OCI-LY7 (cell line): Measurements from ENCODE around the gene LYZL2. TPM values are rescaled to one million over a fixed set of nuclear protein-coding genes. Genes with fewer than 3 reads are reported as not detected.

Experiments used
- BruUV-seq: library from RNA; stranded (reverse); fragments of 400-500 nt; replicated peaks from 2 replicates; lab custom pipeline; 2021; lab: Mats Ljungman, UMichigan
- CTCF ChIA-PET: fragments of 300-600 bp; sonication (Branson Sonifier 250); formaldehyde crosslinking; loops from one replicate; lab custom pipeline; 2022; ENCODE audit warnings: antibody characterized with exemption; ENCODE audit not compliant: unreplicated experiment; lab: Charles Lee
- POLR2A ChIA-PET: fragments of 300-600 bp; sonication (Branson Sonifier 250); formaldehyde crosslinking; loops from one replicate; lab custom pipeline; 2022; ENCODE audit warnings: antibody characterized with exemption; lab: Charles Lee
- DNase-seq: peaks from one replicate; pipeline ENCODE4 v3.0.0-alpha.2; 2015; ENCODE audit warnings: low spot score
- H2AFZ ChIP-seq: fragments of 200-600 bp; sonication (generic), shearing (Covaris generic); 2 replicates; pipeline ENCODE4 v1.6.1; 2014; ENCODE audit warnings: mild to moderate bottlenecking, antibody characterized with exemption, low read length, moderate library complexity
- H3K27ac ChIP-seq: fragments of 200-600 bp; sonication (generic); 2 replicates; pipeline ENCODE4 v1.5.1; 2014; ENCODE audit warnings: mixed run types, low read depth, mild to moderate bottlenecking, moderate library complexity, low read length, inconsistent platforms; ENCODE audit not compliant: poor library complexity, severe bottlenecking
- H3K36me3 ChIP-seq: fragments of 200-600 bp; sonication (generic); 2 replicates; pipeline ENCODE4 v1.6.1; 2014; ENCODE audit warnings: mild to moderate bottlenecking, antibody characterized with exemption, low read length, moderate library complexity, mixed read lengths; ENCODE audit not compliant: insufficient read depth
- H3K4me1 ChIP-seq: fragments of 200-600 bp; sonication (generic); 2 replicates; pipeline ENCODE4 v1.5.1; 2014; ENCODE audit warnings: mild to moderate bottlenecking, low read length; ENCODE audit not compliant: insufficient read depth, poor library complexity, severe bottlenecking
- H3K4me2 ChIP-seq: fragments of 200-600 bp; sonication (generic); 2 replicates; pipeline ENCODE4 v1.6.1; 2014; ENCODE audit warnings: mild to moderate bottlenecking, low read length
- H3K4me3 ChIP-seq: fragments of 200-600 bp; sonication (generic); 2 replicates; pipeline ENCODE4 v1.5.1; 2014; ENCODE audit warnings: mild to moderate bottlenecking, low read depth, low read length; ENCODE audit not compliant: poor library complexity, severe bottlenecking
- H3K79me2 ChIP-seq: fragments of 200-600 bp; sonication (generic); 2 replicates; pipeline ENCODE4 v1.6.1; 2016; ENCODE audit warnings: low read depth, mild to moderate bottlenecking, low read length, moderate library complexity, mixed read lengths; ENCODE audit not compliant: insufficient read depth
- H3K9me2 ChIP-seq: fragments of 200-600 bp; sonication (generic); 2 replicates; pipeline ENCODE4 v1.6.1; 2016; ENCODE audit warnings: mild to moderate bottlenecking, low read length, mixed read lengths; ENCODE audit not compliant: insufficient read depth
- H3K9me3 ChIP-seq: fragments of 200-600 bp; sonication (generic); 2 replicates; pipeline ENCODE4 v1.6.1; 2014; ENCODE audit warnings: mild to moderate bottlenecking, mixed run types, low read length, mixed read lengths
- H4K20me1 ChIP-seq: fragments of 200-600 bp; sonication (generic); 2 replicates; pipeline ENCODE4 v1.6.1; 2014; ENCODE audit warnings: mild to moderate bottlenecking, antibody characterized with exemption, low read length, moderate library complexity, mixed read lengths; ENCODE audit not compliant: insufficient read depth
- CTCF ChIP-seq: fragments of 200-600 bp; sonication (generic); conservative IDR thresholded peaks from 2 replicates; pipeline ENCODE4 v1.5.1; 2014; ENCODE audit warnings: mild to moderate bottlenecking, antibody characterized with exemption, low read length, moderate library complexity, mixed read lengths
- EZH2phosphoT487 ChIP-seq: fragments of 200-600 bp; sonication (generic); IDR thresholded peaks from 2 replicates; pipeline ENCODE4 v1.6.1; 2018; ENCODE audit warnings: low read depth, borderline replicate concordance, mild to moderate bottlenecking, mixed run types, antibody characterized with exemption, low read length, moderate library complexity, mixed read lengths
- intact Hi-C: fragments of 100-400 bp; cut with micrococcal nuclease; formaldehyde crosslinking; loops from one replicate; pipeline ENCODE4 v1.10.0; 2022; ENCODE audit not compliant: unreplicated experiment
- total RNA-seq, 2 experiments: library from RNA; depleted of rRNA in 1 of 2; stranded (reverse); fragments of >200 nt in 1 of 2; shearing (Covaris generic) in 1 of 2; gene quantifications; 2 replicates each; pipeline ENCODE4 v1.2.3, GENCODE V29; 2014 to 2022

The LYZL2 gene
- total RNA-seq, 2 experiments from 2014 or later = not detected

- DNase-seq = no peak
- Histone ChIP-seq H3K79me2 (no peaks in the 10 kb centered on the region), H3K4me3 (no peak overlapping the region), H2AFZ (no peak overlapping the region), H3K27ac (no peak overlapping the region), H3K9me2 (no peaks in the 10 kb centered on the region), H3K4me1 (peaks cover 6% of the 10 kb centered on the region), H3K36me3 (no peaks in the 10 kb centered on the region), H4K20me1 (no peaks in the 10 kb centered on the region), H3K4me2 (no peak overlapping the region), H3K9me3 (no peaks in the 10 kb centered on the region)
- ChIA-PET CTCF (no interaction called here), POLR2A (interaction anchor here (1.0 kb wide), 1 partner anchor 34 kb away, joined by 3 read pairs; no protein-coding TSS in a partner anchor)
- BruUV-seq = no TSS peak
- TF ChIP-seq EZH2phosphoT487 (no peak), CTCF (no peak)
- intact Hi-C loops = no loop called here
These were observed 55.1 kb downstream of the LYZL2 start for GRCh38 chr10:30574432-30574796.

DNA sequence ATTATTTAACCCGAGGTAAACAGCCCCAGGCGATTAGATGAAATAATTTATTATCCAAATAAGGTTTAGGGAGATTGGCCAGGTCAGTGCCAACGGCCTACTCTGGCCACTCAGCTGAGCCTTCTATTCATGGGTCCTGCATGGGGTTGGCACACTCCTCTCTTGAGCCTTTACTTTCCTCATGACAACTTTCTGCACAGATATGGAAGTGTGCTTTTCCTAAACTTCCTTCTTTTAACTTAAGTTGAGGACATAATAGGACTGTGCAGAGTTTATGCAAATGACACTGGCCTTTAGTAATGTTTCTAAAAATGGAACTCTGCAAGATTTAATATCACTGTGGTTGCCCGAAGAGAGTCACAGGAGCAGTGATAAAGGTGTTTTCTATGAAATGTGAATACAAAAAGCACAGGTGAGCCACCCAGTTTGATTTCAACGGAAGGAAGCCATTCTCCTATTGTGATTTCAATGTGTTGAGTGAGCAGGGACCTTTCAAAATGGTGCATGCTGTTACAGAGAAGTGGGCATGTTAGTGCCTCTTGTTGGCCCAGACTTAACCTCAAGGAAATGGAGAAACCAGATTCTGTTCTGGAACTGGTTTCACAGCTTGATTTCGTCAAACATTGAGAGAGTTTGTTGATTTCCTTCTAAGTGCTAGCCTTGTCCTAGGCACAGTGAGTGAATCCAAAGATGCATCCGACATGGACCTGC, 55.7 kb downstream of the LYZL2 start:
- intact Hi-C loops = no loop called here
- DNase-seq = no peak
- no peak overlapping the region for H3K4me3 ChIP-seq
- no peaks in the 10 kb centered on the region for H3K79me2 ChIP-seq
- H3K4me1 ChIP-seq = peaks cover 6% of the 10 kb centered on the region
- H3K9me2 ChIP-seq = no peaks in the 10 kb centered on the region
- CTCF ChIA-PET = no interaction called here
- H2AFZ ChIP-seq = no peak overlapping the region
- no peak overlapping the region for H3K4me2 ChIP-seq
- no TSS peak for BruUV-seq
- H4K20me1 ChIP-seq = no peaks in the 10 kb centered on the region
- H3K9me3 ChIP-seq = no peaks in the 10 kb centered on the region
- no peaks in the 10 kb centered on the region for H3K36me3 ChIP-seq
- no peak for TF ChIP-seq EZH2phosphoT487
- TF ChIP-seq CTCF = no peak
- POLR2A ChIA-PET = interaction anchor here (1.0 kb wide), 1 partner anchor 33 kb away, joined by 3 read pairs; no protein-coding TSS in a partner anchor
- H3K27ac ChIP-seq = no peak overlapping the region

GRCh38 chr10:30565449-30565848, 64.1 kb downstream of the LYZL2 start:
- no peak overlapping the region for H3K4me2 ChIP-seq
- BruUV-seq = no TSS peak
- ChIA-PET POLR2A (no interaction called here), CTCF (no interaction called here)
- no peaks in the 10 kb centered on the region for H3K36me3 ChIP-seq
- no peak for TF ChIP-seq EZH2phosphoT487
- TF ChIP-seq CTCF = no peak
- no peaks in the 10 kb centered on the region for H3K4me1 ChIP-seq
- H3K27ac ChIP-seq = no peak overlapping the region
- DNase-seq = no peak
- no peaks in the 10 kb centered on the region for H3K9me2 ChIP-seq
- no peak overlapping the region for H2AFZ ChIP-seq
- no peaks in the 10 kb centered on the region for H4K20me1 ChIP-seq
- intact Hi-C loops = no loop called here
- H3K79me2 ChIP-seq = no peaks in the 10 kb centered on the region
- no peak overlapping the region for H3K4me3 ChIP-seq
- H3K9me3 ChIP-seq = no peaks in the 10 kb centered on the region
